BLaER1 (cell line): ENCODE measurements around the gene ZC3H12C.
A peak's percentile ranks its signal among the peaks of the same experiment; 100 is the strongest.
"Not testable (repeated sequence)": the region's sequence is repeated elsewhere in the genome, so short reads cannot be mapped to it uniquely, and the experiment has no call there.

ENCODE experiments used
- H3K27ac ChIP-seq: shearing (Covaris generic); formaldehyde crosslinking; 2 replicates; pipeline ENCODE4 v1.8.1; 2022
- H3K27me3 ChIP-seq: shearing (Covaris generic); formaldehyde crosslinking; 2 replicates; pipeline ENCODE4 v1.8.1; 2022
- H3K36me3 ChIP-seq: shearing (Covaris generic); formaldehyde crosslinking; 2 replicates; pipeline ENCODE4 v1.8.1; 2022
- H3K4me1 ChIP-seq: shearing (Covaris generic); formaldehyde crosslinking; 2 replicates; pipeline ENCODE4 v1.8.1; 2022
- H3K4me2 ChIP-seq: shearing (Covaris generic); formaldehyde crosslinking; 2 replicates; pipeline ENCODE4 v1.8.1; 2022
- H3K4me3 ChIP-seq: shearing (Covaris generic); formaldehyde crosslinking; 2 replicates; pipeline ENCODE4 v1.8.1; 2022
- H3K9ac ChIP-seq: shearing (Covaris generic); formaldehyde crosslinking; 2 replicates; pipeline ENCODE4 v1.8.1; 2022
- H3K9me3 ChIP-seq: shearing (Covaris generic); formaldehyde crosslinking; 2 replicates; pipeline ENCODE4 v1.8.1; 2022
- H4K20me1 ChIP-seq: shearing (Covaris generic); formaldehyde crosslinking; 2 replicates; pipeline ENCODE4 v1.8.1; 2022
- Cebpa-rat ChIP-seq: shearing (Covaris generic); IDR thresholded peaks from 2 replicates; pipeline ENCODE4 v1.8.1; 2022

Gene ZC3H12C

GRCh38 chr11:110187731-110188130, 94.5 kb downstream of the ZC3H12C start:
- no peaks in the 10 kb centered on the region for H4K20me1 ChIP-seq

GRCh38 chr11:110190885-110191284, 97.7 kb downstream of the ZC3H12C start:
- Histone ChIP-seq H3K9me3 (peaks cover 10% of the 10 kb centered on the region; the same call in 1 of the 2 replicates), H3K36me3 (no peaks in the 10 kb centered on the region), H3K27me3 (no peaks in the 10 kb centered on the region), H3K27ac (no peak overlapping the region), H3K4me2 (no peak overlapping the region), H3K4me3 (no peak overlapping the region), H3K9ac (no peak overlapping the region), H4K20me1 (no peaks in the 10 kb centered on the region), H3K4me1 (peaks cover 18% of the 10 kb centered on the region)
- no peak for TF ChIP-seq Cebpa-rat

More at GRCh38 chr11:110187731-110188130, 94.5 kb downstream of the ZC3H12C start:
- Histone ChIP-seq H3K27me3 (no peaks in the 10 kb centered on the region), H3K4me3 (no peak overlapping the region), H3K36me3 (no peaks in the 10 kb centered on the region), H3K4me1 (peaks cover 12% of the 10 kb centered on the region), H3K9ac (no peak overlapping the region), H3K4me2 (no peak overlapping the region), H3K9me3 (peaks cover 10% of the 10 kb centered on the region; the same call in 1 of the 2 replicates), H3K27ac (no peak overlapping the region)
- TF ChIP-seq Cebpa-rat: no peak

GRCh38 chr11:110192604-110193282, 99.6 kb downstream of the ZC3H12C start:
- not testable (repeated sequence) for H3K9ac ChIP-seq, H3K27me3 ChIP-seq, H4K20me1 ChIP-seq, H3K36me3 ChIP-seq, H3K27ac ChIP-seq, H3K4me3 ChIP-seq
- Histone ChIP-seq H3K4me1 (peaks cover 30% of the 10 kb centered on the region), H3K4me2 (peak overlapping the region; percentile 14; the same call in 1 of the 2 replicates), H3K9me3 (peaks cover 10% of the 10 kb centered on the region; the same call in 1 of the 2 replicates)

GRCh38 chr11:110194211-110194766, 101.1 kb downstream of the ZC3H12C start:
- Histone ChIP-seq H3K4me1 (peaks cover 31% of the 10 kb centered on the region), H3K9me3 (peaks cover 10% of the 10 kb centered on the region; the same call in 1 of the 2 replicates)
- H3K27me3 ChIP-seq, H3K36me3 ChIP-seq, H3K27ac ChIP-seq, H3K9ac ChIP-seq, H3K4me3 ChIP-seq, H3K4me2 ChIP-seq, H4K20me1 ChIP-seq: not testable (repeated sequence)

GRCh38 chr11:110196241-110196754, 103.1 kb downstream of the ZC3H12C start:
- H3K4me1 ChIP-seq: peaks cover 31% of the 10 kb centered on the region

GRCh38 chr11:110196884-110197420, 103.8 kb downstream of the ZC3H12C start:
- Histone ChIP-seq H3K4me3 (no peak overlapping the region), H3K27me3 (no peaks in the 10 kb centered on the region), H3K9me3 (peaks cover 2% of the 10 kb centered on the region; the same call in 1 of the 2 replicates), H3K9ac (no peak overlapping the region), H3K36me3 (no peaks in the 10 kb centered on the region), H3K27ac (no peak overlapping the region), H3K4me1 (peaks cover 32% of the 10 kb centered on the region), H3K4me2 (peak overlapping the region; percentile 43), H4K20me1 (no peaks in the 10 kb centered on the region)
- TF ChIP-seq Cebpa-rat: no peak

More at GRCh38 chr11:110196241-110196754, 103.1 kb downstream of the ZC3H12C start:
- no peak overlapping the region for H3K27ac ChIP-seq
- H3K9me3 ChIP-seq: peaks cover 9% of the 10 kb centered on the region; the same call in 1 of the 2 replicates
- H4K20me1 ChIP-seq: no peaks in the 10 kb centered on the region
- peak overlapping the region; percentile 43 for H3K4me2 ChIP-seq
- no peak overlapping the region for H3K9ac ChIP-seq
- H3K27me3 ChIP-seq: no peaks in the 10 kb centered on the region
- H3K4me3 ChIP-seq: no peak overlapping the region
- no peak for TF ChIP-seq Cebpa-rat
- H3K36me3 ChIP-seq: no peaks in the 10 kb centered on the region

GRCh38 chr11:110198031-110198729, 105.0 kb downstream of the ZC3H12C start:
- H3K27me3 ChIP-seq: no peaks in the 10 kb centered on the region
- no peaks in the 10 kb centered on the region for H4K20me1 ChIP-seq
- H3K4me1 ChIP-seq: peaks cover 30% of the 10 kb centered on the region
- H3K4me3 ChIP-seq: no peak overlapping the region
- no peak for TF ChIP-seq Cebpa-rat
- no peak overlapping the region for H3K4me2 ChIP-seq
- H3K27ac ChIP-seq: no peak overlapping the region
- H3K9ac ChIP-seq: no peak overlapping the region
- H3K36me3 ChIP-seq: no peaks in the 10 kb centered on the region
- H3K9me3 ChIP-seq: no peaks in the 10 kb centered on the region

GRCh38 chr11:110199184-110199981, 106.2 kb downstream of the ZC3H12C start:
- H3K27ac ChIP-seq: no peak overlapping the region
- H3K9me3 ChIP-seq: no peaks in the 10 kb centered on the region
- H3K4me2 ChIP-seq: no peak overlapping the region
- no peak overlapping the region for H3K4me3 ChIP-seq
- H3K9ac ChIP-seq: no peak overlapping the region
- H4K20me1 ChIP-seq: no peaks in the 10 kb centered on the region
- H3K4me1 ChIP-seq: peaks cover 25% of the 10 kb centered on the region
- no peaks in the 10 kb centered on the region for H3K36me3 ChIP-seq
- no peaks in the 10 kb centered on the region for H3K27me3 ChIP-seq
- no peak for TF ChIP-seq Cebpa-rat

- Histone ChIP-seq H3K4me3 (no peak overlapping the region), H3K27ac (no peak overlapping the region), H3K4me2 (no peak overlapping the region), H3K27me3 (no peaks in the 10 kb centered on the region), H3K9me3 (no peaks in the 10 kb centered on the region), H4K20me1 (no peaks in the 10 kb centered on the region), H3K36me3 (no peaks in the 10 kb centered on the region), H3K4me1 (peaks cover 25% of the 10 kb centered on the region), H3K9ac (no peak overlapping the region)
- no peak for TF ChIP-seq Cebpa-rat
Observed at GRCh38 chr11:110200241-110200640, 107.0 kb downstream of the ZC3H12C start.
